ENCODE measurements around the gene BTG3. TPM values are rescaled to one million over a fixed set of nuclear protein-coding genes. Genes with fewer than 3 reads are reported as not detected.
A peak's percentile ranks its signal among the peaks of the same experiment; 100 is the strongest.

The BTG3 gene, protein sequence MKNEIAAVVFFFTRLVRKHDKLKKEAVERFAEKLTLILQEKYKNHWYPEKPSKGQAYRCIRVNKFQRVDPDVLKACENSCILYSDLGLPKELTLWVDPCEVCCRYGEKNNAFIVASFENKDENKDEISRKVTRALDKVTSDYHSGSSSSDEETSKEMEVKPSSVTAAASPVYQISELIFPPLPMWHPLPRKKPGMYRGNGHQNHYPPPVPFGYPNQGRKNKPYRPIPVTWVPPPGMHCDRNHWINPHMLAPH
- 10 to 100 TPM in 3 of 6 donors, 1 to 10 TPM in 3; 8.8 to 12.4 (median 10.3) TPM for total RNA-seq
- 10 to 100 TPM; 23.0 to 36.3 TPM for polyA plus RNA-seq

DNA sequence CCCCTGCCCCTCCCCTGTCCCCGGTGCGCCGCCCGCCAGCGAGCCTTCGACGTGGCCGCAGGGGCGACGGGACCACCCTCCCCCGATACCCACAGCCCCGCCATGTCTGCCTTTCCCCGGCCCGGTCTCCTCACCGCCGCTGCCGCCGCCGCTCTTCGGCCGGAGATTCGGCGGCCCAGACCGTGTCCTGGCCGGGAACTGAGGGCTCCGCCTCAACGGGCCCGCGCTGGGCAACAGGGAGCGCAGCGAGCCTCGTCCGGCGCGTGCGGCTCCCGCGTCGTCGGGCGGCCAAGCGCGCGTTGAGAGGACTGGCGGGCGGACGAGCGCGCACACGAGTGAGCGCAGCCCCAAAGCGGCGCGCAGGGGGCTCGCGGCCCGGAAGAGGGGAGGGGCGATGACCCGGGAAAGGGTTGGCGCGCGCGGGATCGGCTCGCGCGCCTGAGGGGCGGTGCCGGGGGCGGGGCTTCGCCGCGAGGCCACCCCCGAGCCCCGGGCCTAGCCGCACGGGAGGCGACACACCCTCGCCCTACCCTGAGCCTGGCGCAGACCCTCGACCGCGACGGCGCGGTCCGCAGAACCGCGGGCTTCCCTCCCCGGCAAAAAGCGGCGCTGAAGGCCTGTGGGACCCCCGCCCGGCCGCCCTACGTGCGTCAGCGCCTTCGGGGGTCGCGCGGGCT, at the start of gene BTG3:
BTG3 (minus strand) TSS at position 337 of the 677 bp plus-strand sequence. CDS start 3,757 bp downstream, outside the sequence.
- peaks cover 5% of the 10 kb centered on the region in 3 donors for H3K4me1 ChIP-seq
- DNase-seq (peak; percentile 76 to 91 (median 84)), FAIRE-seq (no peak), ATAC-seq (peak; percentile 89 to 92 (median 91))
- WGBS, 2 donors = 1% methylated on average over 71 to 102 of the region's 102 CpGs
- intact Hi-C loops (cut with DNase I) = no loop called here
- no peaks in the 10 kb centered on the region for H3K36me3 ChIP-seq
- TF ChIP-seq, protein P1, sequence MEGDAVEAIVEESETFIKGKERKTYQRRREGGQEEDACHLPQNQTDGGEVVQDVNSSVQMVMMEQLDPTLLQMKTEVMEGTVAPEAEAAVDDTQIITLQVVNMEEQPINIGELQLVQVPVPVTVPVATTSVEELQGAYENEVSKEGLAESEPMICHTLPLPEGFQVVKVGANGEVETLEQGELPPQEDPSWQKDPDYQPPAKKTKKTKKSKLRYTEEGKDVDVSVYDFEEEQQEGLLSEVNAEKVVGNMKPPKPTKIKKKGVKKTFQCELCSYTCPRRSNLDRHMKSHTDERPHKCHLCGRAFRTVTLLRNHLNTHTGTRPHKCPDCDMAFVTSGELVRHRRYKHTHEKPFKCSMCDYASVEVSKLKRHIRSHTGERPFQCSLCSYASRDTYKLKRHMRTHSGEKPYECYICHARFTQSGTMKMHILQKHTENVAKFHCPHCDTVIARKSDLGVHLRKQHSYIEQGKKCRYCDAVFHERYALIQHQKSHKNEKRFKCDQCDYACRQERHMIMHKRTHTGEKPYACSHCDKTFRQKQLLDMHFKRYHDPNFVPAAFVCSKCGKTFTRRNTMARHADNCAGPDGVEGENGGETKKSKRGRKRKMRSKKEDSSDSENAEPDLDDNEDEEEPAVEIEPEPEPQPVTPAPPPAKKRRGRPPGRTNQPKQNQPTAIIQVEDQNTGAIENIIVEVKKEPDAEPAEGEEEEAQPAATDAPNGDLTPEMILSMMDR (IDR thresholded peaks at IDR 0.05) = no peak
- no peaks in the 10 kb centered on the region for H3K9me3 ChIP-seq
- peak within 1 kb of the TSS; percentile 50 to 88 (median 70) for H3K27ac ChIP-seq
- H3K4me3 ChIP-seq = peak within 1 kb of the TSS; percentile 49 to 81 (median 64)
- no peaks in the 10 kb centered on the region for H3K27me3 ChIP-seq

DNA sequence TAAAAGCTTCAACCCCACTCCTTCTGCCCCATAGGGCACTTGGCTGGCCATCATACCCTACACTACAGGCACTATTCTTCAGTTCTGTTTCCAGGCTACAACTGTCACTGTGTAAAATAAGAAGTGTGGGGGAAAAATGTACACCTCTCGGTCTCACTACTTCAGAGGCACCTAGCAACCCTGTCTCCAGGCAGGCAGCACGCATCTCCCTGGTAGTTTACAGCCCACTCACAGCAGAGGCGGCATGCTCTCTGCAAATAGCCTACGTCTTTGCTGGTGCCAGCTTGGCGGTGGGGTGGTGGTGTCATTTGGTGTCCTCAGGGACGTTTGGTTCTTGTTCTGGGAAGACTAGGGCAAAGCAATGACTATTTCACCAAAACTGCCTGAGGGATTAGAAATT, 48.2 kb upstream of the BTG3 start:
- DNase-seq = peak in 4 of 6 donors; percentile 12 to 39 (median 24)
- H3K4me3 ChIP-seq = no peak overlapping the region
- peak in 3 of 4 donors; percentile 39 to 95 (median 85) for ATAC-seq
- H3K27ac ChIP-seq = no peak overlapping the region
- intact Hi-C loops (cut with DNase I) = no loop called here
- TF ChIP-seq, protein P1 (IDR thresholded peaks at IDR 0.05) = no peak
- no peaks in the 10 kb centered on the region for H3K4me1 ChIP-seq
- H3K9me3 ChIP-seq = no peaks in the 10 kb centered on the region
- no peaks in the 10 kb centered on the region for H3K36me3 ChIP-seq
- no peak for FAIRE-seq
- no peaks in the 10 kb centered on the region for H3K27me3 ChIP-seq
- 51 to 59% methylated on average over 6 of the region's 6 CpGs for WGBS, 2 donors

DNA sequence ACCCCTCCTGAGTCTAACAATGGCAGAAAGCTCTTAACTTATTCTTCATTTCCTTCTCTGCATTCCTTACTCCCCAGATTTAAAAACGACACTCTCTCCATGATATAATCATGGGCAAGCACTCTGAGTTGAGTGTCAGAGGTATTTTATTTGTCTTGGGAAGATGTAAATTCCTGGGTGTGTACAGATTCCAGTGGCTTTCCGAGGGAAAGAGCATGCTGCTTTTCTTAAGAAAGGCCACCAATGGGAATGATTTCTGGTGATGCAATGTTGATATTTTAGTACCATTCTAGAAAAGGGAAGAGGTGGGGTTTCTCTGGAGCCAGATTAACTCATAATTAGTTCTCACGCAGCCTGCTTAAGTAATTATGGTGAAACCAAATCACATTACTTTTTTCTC, 47.8 kb upstream of the BTG3 start:
- no peak for DNase-seq

DNA sequence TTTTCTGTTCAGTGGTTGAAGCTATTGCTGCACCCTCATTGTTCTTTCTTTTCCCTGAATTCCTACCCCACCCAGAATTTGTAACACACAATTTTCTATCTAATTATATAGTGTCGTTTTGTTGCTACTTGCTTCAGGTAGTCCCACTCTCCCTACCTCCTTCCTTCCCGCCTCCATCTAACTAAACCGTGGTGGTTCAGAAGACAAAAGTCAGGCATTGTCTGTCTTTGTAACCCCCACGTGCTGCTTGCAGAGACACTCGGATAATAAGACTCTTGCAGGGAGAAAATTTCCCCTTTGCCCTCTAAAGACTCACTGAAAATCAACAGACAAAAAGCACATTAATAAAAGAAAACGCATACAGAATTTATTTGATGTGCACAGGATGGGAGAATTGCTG, 46.2 kb upstream of the BTG3 start:
- FAIRE-seq = no peak
- Histone ChIP-seq H3K4me3 (no peak overlapping the region), H3K4me1 (no peaks in the 10 kb centered on the region), H3K9me3 (no peaks in the 10 kb centered on the region), H3K27me3 (no peaks in the 10 kb centered on the region), H3K36me3 (no peaks in the 10 kb centered on the region), H3K27ac (no peak overlapping the region)
- TF ChIP-seq, protein P1 (IDR thresholded peaks at IDR 0.05) = no peak
- 46 to 66% methylated on average over 6 of the region's 6 CpGs for WGBS, 2 donors
- intact Hi-C loops (cut with DNase I) = no loop called here
- no peak for ATAC-seq
- DNase-seq = no peak

More for the DNA sequence above, 47.8 kb upstream of the BTG3 start:
- H3K4me3 ChIP-seq = no peak overlapping the region
- H3K36me3 ChIP-seq = no peaks in the 10 kb centered on the region
- no peaks in the 10 kb centered on the region for H3K9me3 ChIP-seq
- TF ChIP-seq, protein P1 (IDR thresholded peaks at IDR 0.05) = no peak
- ATAC-seq = peak in 2 of 4 donors; percentile 37 to 58
- no peaks in the 10 kb centered on the region for H3K27me3 ChIP-seq
- intact Hi-C loops (cut with DNase I) = no loop called here
- 15 to 35% methylated on average over 3 of the region's 3 CpGs for WGBS, 2 donors
- no peak for FAIRE-seq
- H3K27ac ChIP-seq = no peak overlapping the region
- no peaks in the 10 kb centered on the region for H3K4me1 ChIP-seq

DNA sequence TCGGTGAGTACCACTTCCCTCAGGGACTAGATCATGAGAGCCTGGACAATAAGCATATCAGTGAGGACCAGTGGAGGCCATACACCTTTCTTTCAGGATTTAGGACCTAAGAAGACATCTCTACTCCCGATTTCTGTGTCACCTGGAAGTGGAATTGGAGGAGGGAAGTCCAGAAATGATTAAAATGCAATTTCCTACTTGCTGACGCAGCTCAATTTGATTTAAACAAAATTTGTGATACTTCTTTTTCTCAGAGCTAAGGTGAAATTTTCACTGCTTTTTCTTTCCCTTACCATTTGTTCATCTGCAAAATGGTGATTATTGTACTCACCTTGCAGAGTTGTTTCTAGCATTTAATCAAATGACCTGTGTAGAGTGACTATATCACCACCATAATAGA, 38.8 kb upstream of the BTG3 start:
- Histone ChIP-seq H3K4me1 (no peaks in the 10 kb centered on the region), H3K9me3 (no peaks in the 10 kb centered on the region), H3K36me3 (no peaks in the 10 kb centered on the region), H3K27ac (no peak overlapping the region), H3K4me3 (no peak overlapping the region), H3K27me3 (no peaks in the 10 kb centered on the region)
- intact Hi-C loops (cut with DNase I) = no loop called here
- DNase-seq (no peak), ATAC-seq (no peak), FAIRE-seq (no peak)
- TF ChIP-seq, protein P1 (IDR thresholded peaks at IDR 0.05) = no peak
- 72 to 81% methylated on average over 3 of the region's 3 CpGs for WGBS, 2 donors
